ENCODE results near the gene LPCAT3.

Gene LPCAT3

GRCh38 chr12:6941267-6941666 lies 77.0 kb downstream of the LPCAT3 start:
- in situ Hi-C loops (cut with MboI; ENCODE audit: low sequenced_read_pairs) = no loop called here

GRCh38 chr12:6939191-6939540 lies 79.1 kb downstream of the LPCAT3 start:
- in situ Hi-C loops (cut with MboI; ENCODE audit: low sequenced_read_pairs) = no loop called here

- in situ Hi-C loops (cut with MboI; ENCODE audit: low sequenced_read_pairs) = no loop called here
Measured at GRCh38 chr12:6938353-6939190, 79.7 kb downstream of the LPCAT3 start.

GRCh38 chr12:6937481-6938352 lies 80.6 kb downstream of the LPCAT3 start:
- in situ Hi-C loops (cut with MboI; ENCODE audit: low sequenced_read_pairs) = no loop called here

GRCh38 chr12:6936636-6937480 lies 81.4 kb downstream of the LPCAT3 start:
- in situ Hi-C loops (cut with MboI; ENCODE audit: low sequenced_read_pairs) = no loop called here

- in situ Hi-C loops (cut with MboI; ENCODE audit: low sequenced_read_pairs) = no loop called here
Measured at GRCh38 chr12:6936194-6936635, 82.1 kb downstream of the LPCAT3 start.

- in situ Hi-C loops (cut with MboI; ENCODE audit: low sequenced_read_pairs) = no loop called here
Measured at GRCh38 chr12:6935371-6936193, 82.7 kb downstream of the LPCAT3 start.

GRCh38 chr12:6934110-6934509 lies 84.2 kb downstream of the LPCAT3 start:
- in situ Hi-C loops (cut with MboI; ENCODE audit: low sequenced_read_pairs) = no loop called here

- in situ Hi-C loops (cut with MboI; ENCODE audit: low sequenced_read_pairs) = no loop called here
Measured at GRCh38 chr12:6932766-6933165, 85.5 kb downstream of the LPCAT3 start.

- in situ Hi-C loops (cut with MboI; ENCODE audit: low sequenced_read_pairs) = no loop called here
Measured at GRCh38 chr12:6929466-6930452, 88.5 kb downstream of the LPCAT3 start.

GRCh38 chr12:6928703-6929407 lies 89.4 kb downstream of the LPCAT3 start:
- in situ Hi-C loops (cut with MboI; ENCODE audit: low sequenced_read_pairs) = no loop called here

GRCh38 chr12:6928022-6928702 lies 90.1 kb downstream of the LPCAT3 start:
- in situ Hi-C loops (cut with MboI; ENCODE audit: low sequenced_read_pairs) = no loop called here

- in situ Hi-C loops (cut with MboI; ENCODE audit: low sequenced_read_pairs) = no loop called here
Measured at GRCh38 chr12:6927379-6928021, 90.8 kb downstream of the LPCAT3 start, which contains the start of gene ATN1. Gene ATN1 (plus strand): TSS chr12:6927959. CDS start chr12:6934002, 6,043 bp downstream.
